HG02610 (cell line): Measurements from ENCODE around the gene POLR1D.

Source experiments
- ATAC-seq: cut with Tn5 transposase; IDR thresholded peaks from one replicate; pipeline ENCODE4 v1.9.1; 2021; ENCODE audit warnings: mild to moderate bottlenecking, moderate library complexity; ENCODE audit not compliant: unreplicated experiment

Gene POLR1D, protein sequence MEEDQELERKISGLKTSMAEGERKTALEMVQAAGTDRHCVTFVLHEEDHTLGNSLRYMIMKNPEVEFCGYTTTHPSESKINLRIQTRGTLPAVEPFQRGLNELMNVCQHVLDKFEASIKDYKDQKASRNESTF

GRCh38 chr13:27621366-27622101 is at the start of gene POLR1D:
TSS of gene POLR1D (plus strand) at chr13:27621892. CDS start at chr13:27621984, 92 bp downstream.
- ATAC-seq = peak; percentile 70

DNA sequence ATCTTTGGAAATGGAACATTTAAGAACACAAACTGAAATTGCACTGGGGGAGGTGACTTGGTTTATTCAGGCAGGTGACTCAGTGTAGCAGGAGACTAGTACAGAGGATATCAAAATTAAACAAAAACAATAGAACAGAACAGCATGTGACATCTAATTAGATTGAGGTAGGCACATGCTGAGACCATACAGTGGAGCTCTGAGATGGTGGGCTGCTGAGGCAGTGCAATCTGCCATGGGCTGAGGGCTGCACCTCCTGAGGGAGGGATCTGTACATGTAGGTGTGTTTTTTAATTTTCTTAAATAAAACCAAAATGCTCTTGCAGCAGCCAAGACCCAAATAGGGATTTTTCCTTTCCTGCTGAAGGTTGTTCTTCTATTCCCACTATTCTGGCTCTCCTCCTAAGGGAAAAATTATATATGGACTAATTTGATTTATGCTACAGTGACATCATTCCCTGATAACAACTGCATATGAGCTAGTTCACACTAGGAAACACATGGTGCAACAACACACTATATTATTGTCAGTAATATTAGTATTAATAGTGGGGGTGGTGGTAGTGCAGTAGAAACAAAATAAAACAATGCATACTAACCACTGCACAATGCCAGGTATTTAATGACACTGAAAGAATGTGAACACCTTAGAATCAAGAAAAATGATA is 49.3 kb upstream of the POLR1D start:
- no peak for ATAC-seq

GRCh38 chr13:27573265-27573664 is 48.4 kb upstream of the POLR1D start:
- ATAC-seq = no peak

DNA sequence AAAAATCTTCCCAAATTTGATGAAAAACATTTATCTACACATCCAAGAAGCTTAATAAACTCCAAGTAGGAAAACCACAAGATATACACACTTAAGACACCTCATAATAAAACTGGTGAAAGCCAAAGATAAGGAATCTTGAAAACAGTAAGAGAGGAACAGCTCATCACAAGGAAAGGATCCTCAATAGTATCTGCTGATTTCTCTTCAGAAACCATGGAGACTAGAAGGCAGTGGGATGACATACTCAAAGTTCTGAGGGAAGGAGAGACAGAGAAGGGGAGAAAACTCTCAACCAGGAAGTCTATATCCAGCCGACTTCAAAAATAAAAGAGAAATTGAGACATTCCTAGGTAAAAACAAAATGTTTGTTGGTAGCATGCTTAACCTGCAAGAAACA is 47.0 kb upstream of the POLR1D start:
- ATAC-seq = no peak

GRCh38 chr13:27578121-27579030 is 43.3 kb upstream of the POLR1D start:
- no peak for ATAC-seq

GRCh38 chr13:27583645-27584044 is 38.0 kb upstream of the POLR1D start:
- ATAC-seq = no peak

- ATAC-seq = no peak
Observed at GRCh38 chr13:27587095-27587746, 34.5 kb upstream of the POLR1D start.

DNA sequence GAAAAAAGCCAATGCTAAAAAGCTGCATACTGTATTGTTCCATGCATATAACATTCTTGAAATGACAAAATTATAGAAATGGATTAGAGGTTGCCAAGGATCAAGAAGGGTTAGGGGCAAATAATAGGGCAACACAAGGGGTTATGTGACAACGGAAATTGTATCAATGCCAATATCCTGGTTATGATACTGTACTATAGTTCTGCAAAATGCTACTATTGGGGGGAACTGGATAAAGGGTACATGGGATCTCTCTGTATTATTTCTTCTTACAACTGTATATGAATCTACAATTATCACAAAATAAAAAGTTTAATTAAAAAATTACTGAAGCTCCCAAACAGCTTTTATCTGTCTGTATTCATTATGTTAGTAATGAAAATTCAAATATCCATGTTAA is 33.3 kb upstream of the POLR1D start:
- no peak for ATAC-seq

DNA sequence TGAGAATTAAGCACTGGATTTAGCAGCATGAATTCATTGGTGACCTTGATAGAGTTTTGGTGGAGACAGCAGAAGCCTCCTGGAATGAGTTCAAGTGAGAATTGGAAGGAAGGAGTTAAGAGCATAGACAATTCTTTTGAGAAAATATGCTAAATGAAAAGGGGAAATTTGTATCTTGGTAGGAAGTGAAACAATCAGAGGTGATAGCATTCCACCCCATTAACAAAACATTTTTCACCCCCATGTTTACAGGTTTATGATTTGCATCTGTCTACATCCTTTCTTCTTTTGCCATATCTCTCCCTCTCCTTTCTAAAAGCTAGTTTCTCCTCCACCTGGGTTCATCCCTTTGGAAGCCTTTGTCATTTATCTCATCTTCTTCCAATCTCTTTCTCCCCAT is 28.8 kb upstream of the POLR1D start:
- no peak for ATAC-seq

- no peak for ATAC-seq
Observed at GRCh38 chr13:27593267-27593666, 28.4 kb upstream of the POLR1D start.

DNA sequence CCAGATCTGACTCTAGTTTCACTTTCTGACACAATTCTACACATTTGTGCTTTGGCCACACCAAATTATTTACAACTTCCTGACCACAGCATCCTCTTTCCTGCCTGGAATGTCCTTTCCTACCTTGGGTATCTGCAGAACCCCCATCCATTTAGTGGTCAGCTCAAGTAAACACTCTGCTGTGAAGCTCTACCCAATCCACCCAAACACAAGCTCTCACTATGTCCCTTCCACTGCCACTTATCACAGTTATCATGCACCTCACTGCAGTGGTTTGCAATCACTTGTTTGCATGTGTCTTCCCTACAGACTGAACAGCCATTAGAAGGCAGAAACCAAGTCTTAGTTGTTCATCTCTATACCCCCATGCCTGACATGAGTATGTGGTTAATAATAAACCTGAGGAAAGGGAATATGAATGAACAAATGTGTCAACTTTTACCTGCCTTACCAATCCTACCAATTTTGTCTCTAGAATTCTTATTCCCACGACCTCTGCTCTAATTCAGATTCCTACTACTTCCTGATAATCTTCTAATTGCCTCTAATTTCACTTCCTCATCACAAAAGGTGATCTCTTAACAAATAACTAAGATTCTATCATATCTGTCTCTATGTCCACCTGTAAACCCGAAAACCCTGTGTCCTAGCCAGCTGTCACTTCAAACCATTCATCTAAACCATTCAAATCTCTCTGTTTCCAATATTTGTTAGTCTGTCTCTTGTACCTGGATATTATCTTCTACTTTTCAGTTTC is 26.5 kb upstream of the POLR1D start:
- ATAC-seq = no peak

GRCh38 chr13:27599096-27599495 is 22.6 kb upstream of the POLR1D start:
- ATAC-seq = no peak

GRCh38 chr13:27599845-27600553 is 21.7 kb upstream of the POLR1D start:
- ATAC-seq = no peak

DNA sequence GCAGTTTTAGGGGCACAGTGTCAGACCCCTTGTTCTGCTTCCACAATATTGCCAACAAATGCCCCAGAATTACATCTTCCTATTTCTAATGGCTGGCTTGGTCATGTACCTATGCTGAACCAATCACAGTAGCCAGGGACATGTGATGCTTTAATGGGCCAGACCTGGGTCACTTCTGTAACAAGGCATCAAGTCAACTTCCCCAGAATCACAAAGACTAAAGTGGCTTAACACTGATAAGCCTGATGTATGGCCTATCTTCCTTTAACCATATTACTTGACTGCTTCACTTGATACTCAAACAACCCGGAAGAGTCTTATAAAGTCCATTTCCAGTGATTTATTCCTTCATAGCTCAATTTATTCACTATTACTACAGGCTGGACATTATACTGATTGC is 21.0 kb upstream of the POLR1D start:
- no peak for ATAC-seq

DNA sequence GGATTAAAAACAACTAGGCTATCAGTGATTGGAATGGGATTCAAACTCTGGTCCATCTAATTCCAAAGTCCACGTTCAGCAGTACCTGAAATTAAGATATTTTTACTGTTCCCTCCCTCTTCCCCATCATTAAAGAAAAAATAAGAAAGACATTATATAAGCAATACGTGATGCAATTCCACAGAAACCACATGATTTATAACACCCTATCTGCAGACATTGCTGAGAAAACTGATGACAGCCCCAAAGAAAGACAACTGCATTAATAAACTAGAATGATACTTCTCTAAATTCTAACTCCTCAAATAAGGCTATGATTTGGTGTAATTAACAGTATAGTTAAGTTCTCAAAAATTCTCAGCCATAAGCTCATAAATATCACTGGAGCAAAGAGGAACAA is 20.5 kb upstream of the POLR1D start:
- no peak for ATAC-seq

- ATAC-seq = no peak
Observed at GRCh38 chr13:27601803-27602202, 19.9 kb upstream of the POLR1D start.

DNA sequence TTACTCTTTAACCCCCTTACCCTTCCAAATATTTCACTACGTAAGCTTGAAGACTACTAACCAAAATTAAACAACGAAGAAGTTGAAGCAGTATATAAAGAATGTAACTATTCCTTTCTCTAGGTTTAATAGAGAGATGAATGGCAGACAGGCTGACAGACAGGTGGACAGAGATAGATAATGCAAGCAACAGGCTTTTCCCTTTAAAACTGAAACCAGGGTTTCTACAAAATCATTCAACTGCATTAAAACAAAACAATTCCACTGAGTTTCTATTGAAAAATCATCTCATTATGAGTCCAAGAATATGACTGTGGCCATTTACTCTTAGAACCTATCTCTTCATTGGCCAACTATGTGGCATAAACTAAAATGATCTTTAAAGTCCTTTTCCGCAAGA is 16.6 kb upstream of the POLR1D start:
- ATAC-seq = peak; percentile 54

DNA sequence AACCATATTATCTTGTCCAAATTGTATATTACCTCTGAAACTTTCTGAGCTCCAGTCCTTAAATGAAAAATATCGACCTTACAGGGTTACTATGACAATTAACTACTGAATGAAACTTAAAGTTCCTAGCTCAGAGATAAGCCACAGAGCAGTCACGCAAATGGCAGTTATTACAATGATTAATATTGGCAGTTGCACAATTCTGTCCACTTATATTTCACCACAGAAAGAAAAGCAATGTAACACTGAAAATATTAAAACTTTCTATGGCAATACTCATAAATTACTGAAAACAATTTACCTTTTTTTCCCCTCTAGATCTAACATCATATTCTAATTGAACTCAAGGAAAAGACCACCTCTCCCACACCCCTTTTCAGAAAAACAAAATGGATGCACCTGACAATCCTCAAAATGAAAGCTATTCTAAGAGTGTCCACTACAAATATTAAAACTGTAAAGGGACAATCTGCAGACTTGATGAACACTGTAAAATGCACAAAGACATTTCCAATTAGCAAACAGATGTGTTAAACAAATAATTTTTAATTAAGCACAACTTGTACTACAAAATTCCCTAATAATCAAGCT is 16.0 kb upstream of the POLR1D start:
- ATAC-seq = no peak

- no peak for ATAC-seq
Observed at GRCh38 chr13:27607125-27607524, 14.6 kb upstream of the POLR1D start.
